Smooth muscle cell of the brain vasculature (primary cell): ENCODE results near the gene ACBD5.
"Not testable (repeated sequence)": the region's sequence is repeated elsewhere in the genome, so short reads cannot be mapped to it uniquely, and the experiment has no call there.

ENCODE experiments used
- DNase-seq: peaks from one replicate; pipeline ENCODE4 v3.0.0-alpha.2; 2012; ENCODE audit warnings: low read depth, low spot score

The ACBD5 gene, protein sequence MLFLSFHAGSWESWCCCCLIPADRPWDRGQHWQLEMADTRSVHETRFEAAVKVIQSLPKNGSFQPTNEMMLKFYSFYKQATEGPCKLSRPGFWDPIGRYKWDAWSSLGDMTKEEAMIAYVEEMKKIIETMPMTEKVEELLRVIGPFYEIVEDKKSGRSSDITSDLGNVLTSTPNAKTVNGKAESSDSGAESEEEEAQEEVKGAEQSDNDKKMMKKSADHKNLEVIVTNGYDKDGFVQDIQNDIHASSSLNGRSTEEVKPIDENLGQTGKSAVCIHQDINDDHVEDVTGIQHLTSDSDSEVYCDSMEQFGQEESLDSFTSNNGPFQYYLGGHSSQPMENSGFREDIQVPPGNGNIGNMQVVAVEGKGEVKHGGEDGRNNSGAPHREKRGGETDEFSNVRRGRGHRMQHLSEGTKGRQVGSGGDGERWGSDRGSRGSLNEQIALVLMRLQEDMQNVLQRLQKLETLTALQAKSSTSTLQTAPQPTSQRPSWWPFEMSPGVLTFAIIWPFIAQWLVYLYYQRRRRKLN

DNA sequence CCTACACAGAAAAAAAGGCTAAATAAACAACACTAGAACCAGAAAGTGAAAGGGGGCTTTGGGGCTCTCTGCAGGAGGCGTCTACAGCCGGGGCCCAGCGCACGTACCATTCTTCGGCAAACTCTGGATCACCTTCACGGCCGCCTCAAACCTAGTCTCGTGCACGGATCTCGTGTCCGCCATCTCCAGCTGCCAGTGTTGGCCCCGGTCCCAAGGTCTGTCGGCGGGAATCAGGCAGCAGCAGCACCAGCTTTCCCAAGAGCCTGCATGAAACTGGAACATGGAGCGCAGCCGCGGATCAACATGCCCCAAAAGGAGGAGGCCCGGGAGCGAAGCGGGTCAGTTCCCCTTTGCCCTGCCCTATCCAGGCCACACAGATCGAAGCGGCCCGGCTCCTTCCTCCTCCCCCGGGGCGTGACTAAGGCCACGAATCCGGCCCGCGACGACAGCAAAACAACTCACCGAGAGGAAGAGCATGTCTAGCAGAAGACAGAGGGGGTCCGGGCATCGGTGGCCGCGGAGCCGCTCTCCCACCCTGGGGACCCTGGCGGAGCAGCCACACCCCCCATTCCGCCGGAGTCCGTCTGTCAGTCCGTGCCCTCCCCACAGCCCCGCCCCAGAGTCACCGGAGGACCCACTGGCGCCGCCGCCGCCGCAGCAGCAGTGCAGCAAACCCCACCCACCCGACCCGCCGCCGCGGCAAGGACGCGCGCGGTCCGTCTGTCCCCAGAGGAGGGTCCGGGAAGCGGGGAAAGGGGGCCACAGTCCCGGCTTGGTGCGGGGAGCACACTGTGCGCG lies at the start of gene ACBD5:
Gene ACBD5, minus strand, starts transcription at position 586 of the 798 bp plus-strand sequence. Its CDS starts 109 bp downstream, at position 477.
- no peak for DNase-seq

DNA sequence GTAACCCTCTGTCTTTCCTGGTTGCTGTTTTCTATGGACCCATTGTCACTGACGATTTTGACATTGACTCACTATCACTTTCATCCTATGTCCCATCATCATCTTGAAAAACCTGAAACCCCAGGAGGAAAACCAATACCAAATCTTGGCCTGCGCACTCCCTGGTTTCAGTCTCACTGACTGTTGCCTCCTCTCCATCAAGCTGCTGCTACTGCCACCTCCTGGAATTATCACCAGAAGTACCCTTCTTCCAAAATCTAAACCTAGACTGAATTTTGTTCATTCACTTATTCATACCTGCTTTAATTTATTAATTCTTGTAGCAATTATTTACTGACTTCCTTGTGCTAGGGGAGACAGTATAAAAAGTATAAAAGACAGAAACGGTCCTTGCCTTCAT lies 44.5 kb upstream of the ACBD5 start:
- DNase-seq, result no peak

DNA sequence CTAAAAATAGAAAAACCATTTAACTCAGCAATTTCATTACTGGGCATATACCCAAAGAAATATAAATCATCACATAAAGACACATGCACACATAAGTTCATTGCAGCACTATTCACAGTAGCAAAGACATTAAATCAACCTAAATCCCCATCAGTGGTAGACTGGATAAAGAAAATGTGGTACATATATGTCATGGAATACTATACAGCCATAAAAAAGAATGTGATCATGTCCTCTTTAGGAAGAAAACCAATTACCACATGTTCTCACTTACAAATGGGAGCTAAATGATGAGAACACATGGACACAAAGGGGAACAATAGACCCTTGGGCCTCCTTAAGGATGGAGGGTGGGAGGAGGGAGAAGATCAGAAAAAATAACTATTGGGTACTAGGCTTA lies 36.0 kb upstream of the ACBD5 start:
- DNase-seq, result no peak

DNA sequence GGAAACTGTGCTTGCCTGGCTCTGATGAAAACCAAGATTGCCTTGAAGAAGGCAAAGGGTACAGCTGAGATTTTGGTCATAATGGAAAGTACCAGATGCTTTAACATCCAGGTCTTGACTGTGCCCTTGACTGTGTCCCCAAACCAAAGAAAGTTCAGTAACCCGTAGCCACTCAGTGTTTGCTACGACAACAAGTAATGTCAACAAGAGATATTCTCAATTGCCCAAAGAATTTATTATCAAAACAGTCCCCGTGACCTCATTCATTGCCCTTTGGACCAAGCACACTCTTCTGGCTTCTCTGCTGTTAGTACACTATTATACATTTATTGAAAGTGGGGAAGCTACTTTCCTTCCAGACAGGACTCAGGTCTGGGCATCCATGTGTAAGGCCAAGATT lies 25.4 kb upstream of the ACBD5 start:
- not testable (repeated sequence) for DNase-seq

DNA sequence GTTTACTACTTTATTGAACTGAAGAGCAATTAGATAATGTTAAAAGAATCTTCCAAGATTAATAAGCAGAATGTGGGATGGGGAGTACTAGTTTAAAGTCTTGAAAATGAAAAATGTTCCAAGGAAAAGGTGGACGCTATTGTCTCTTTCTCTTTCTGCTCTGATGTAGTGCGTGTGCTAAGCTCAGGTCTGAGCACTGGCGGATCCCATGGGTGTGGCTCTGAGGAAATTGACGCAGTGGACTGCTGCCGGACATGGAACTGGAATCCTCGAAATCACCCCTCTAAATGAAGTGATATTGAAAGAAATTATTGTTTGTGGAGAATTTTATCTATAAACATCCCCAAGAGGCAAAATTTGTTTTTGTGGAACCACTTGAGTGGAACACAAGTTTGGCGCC lies 22.2 kb upstream of the ACBD5 start:
- DNase-seq, result not testable (repeated sequence)

DNA sequence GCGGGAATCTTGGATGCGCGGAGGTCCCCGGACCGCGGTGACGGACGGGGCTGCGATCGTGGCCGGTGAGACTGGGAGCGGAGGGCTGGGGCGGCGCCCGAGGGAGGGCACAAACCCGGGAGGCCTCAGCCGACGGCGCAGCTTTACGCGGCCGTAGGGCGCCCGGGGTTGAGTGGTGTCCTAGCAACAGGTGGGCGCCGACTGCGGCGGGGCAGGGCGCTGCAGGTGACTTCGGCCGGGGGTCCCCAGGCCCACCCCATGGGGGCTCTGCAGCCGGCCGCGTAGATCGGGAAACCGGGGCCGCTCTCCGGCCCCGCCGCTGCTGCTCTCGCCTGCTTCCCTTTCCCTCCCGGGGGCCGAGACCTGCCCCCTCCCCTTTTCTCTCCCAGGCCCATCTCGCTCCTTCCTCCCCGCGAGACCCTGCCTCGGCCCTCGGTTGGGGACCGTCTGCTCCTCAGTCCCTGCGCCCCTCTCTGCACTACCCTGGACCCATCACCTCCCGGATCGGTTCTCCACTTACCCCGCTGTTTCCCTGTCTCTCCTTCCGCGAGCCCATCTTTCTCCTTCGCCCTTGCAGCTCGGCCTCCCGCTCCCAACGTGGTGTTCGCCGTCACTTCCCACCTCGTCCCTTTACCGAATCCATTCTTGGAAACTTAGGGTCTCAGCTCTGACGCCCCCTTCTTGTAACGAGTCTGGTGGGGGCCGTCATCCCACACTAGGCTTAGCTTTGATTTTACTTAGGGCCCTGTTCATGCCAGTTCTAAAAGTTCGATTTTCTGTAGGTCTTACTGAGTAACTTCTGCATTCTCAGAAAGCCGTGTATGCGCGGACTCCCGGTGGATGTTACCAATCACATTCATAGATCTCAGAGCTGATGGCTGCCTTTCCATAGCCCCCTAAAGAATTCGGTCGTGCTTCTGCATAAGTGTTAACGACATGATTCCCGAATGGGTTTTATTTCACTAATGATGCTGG lies 18.5 kb upstream of the ACBD5 start:
- DNase-seq, result no peak

DNA sequence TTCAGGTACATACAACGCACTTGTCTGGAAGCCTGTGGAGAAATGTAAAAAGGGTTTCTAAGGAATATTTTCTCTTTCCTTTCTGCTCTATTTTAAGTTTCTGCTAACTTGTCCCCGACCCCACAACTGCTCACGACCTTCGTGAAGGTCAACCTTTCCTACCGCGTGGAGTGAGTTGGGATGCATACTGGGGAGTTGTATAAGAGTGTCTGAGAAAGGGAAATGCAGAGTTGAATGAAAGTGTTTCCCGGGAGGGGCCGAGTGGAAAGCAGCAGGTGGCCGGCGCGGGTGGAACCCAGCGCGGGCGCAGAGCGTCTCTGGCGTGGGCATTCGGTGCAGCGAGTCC lies 17.9 kb upstream of the ACBD5 start:
- no peak for DNase-seq

DNA sequence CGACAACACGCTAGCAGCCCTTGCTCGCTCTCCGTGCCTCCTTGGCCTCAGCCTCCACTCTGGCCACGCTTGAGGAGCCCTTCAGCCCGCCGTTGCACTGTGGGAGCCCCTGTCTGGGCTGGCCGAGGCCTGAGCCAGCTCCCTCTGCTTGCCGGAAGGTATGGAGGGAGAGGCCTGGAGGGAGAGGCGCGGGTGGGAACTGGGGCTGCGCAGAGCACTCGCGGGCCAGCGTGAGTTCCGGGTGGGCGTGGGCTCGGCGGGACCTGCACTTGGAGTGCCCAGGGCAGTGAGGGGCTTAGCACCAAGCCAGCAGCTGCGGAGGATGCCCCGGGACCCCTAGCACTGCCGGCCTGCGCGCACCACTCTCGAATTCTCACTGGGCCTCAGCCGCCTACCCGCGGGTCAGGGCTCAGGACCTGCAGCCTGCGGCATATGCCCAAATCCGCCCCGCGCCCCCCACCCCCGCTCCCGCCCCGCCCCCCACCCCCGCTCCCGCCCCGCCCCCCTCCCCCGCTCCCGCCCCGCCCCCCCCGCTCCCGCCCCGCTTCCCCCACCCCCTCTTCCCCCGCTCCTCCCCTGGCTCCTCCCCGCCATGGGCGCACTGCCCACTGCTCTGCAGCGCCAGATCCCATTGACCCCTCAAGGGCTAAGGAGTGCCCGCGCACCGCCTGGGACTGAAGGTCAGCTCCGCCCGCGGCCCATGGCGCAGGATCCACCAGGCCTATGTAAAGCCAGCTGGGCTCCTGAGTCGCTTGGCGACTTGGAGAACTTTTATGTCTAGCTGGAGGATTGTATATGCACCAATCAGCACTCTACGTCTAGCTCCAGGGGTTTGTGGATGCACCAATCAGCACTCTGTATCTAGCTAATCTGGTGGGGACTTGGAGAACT lies 15.9 kb upstream of the ACBD5 start:
- DNase-seq, result no peak

DNA sequence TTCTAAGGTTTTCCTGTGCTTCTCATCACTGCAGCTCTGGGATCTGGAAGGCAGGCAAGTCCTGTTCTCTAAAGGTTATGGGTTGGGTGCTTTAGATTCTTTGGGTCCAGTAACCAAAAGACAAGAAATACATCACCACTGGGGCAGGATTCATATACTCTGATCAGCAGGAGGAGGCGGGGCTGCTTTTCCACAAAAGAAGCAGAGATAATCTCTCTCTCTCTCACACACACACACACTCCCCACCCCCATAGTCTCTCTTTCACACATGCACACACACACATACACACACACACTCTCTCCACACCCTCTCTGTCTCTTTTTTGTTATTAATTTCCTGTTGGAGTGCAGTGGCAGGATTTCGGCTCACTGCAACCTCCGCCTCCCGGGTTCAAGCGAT lies 13.0 kb upstream of the ACBD5 start:
- no peak for DNase-seq

DNA sequence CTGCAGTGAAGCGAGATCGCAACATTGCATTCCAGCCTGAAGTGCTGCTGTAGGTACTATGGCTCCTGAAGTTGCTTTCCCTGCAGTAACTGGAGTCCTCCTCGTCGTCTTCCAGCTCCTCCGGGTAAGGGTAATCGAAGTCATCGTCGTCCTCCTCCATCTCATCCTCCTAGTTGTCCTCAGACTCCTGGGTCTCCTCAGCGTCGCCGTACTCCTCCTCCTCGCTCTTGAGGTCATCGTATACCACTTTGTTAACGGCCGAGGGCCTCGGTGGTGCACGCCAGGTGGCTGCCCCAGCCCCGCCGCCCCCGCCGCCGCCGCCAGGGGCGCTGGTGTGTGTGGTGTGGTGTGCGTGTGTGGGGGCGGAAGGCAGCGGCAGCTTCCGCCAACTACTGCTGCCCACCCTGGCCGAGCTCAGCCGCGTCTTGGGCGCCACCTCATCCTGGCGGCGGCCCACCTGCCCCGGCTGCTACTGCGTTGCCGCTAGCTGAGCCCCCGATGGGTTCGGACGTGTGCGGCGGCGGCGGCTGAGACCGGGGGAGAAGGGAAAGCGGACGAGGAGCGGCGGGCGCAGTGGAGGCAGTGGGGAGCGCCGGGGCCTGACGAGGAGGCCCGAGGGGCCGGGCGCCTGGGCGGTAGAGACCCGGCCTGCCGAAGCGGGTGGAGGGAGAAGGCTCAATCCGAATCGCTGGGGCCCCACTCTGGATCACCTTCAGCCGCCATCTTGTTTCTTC lies 11.8 kb upstream of the ACBD5 start:
- no peak for DNase-seq

DNA sequence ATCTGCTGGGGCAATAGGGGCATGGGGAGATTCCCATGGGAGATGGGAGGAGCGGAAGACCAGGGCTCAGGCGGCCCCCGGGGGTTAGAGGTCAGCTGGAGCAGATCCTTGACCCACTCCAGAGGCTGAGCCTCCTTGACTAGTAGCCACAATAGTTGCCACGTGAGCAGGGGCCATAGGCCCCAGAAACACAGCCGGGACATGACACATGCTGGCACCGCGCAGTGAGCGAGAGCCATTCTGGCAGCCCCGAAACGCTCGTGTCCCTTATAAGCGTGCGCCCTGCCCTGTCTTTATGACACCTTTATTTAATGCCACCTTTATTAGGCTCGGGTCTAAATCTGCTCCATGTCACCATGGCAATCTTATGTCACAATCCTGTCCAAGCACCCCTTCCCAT lies 11.0 kb upstream of the ACBD5 start:
- no peak for DNase-seq

DNA sequence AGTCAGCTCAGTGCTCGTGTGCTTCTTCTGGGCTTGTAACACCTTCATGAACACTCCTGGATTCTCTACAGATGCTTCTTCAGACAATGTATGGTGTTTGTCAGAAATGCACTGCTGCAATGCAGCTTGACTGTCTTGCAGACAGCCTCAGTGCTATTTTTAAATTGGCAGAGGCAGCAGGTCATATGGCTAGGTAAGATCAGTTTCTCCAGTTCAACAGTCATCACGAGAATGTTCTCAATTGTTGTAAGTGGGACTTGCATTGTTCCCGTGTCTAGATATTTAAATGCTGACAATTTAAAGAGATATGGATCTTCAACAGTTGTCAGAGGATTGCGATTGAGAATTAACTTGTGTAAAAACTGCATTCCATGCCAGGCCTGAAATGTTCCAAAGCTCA lies 7.6 kb upstream of the ACBD5 start:
- DNase-seq, result no peak

DNA sequence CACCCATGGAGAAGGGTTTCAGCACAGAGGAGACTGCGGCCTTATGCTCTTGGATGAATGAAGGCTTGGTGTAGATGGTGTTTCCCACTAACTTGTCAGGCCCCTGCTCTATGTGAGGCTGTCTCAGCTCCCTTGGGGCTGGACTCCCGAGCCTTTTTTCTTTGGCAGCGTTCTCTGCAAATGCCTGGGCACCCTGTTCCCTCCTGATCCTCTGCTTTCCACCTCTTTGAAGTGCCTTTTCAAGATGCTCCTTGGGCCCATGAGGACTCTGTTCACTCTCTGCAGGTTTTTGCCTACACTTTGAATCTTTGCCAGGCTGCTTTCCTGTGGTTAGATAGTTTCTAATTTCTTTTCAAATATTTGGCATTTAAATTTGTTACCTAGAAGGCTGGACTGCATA lies 6.8 kb upstream of the ACBD5 start:
- DNase-seq, result no peak

DNA sequence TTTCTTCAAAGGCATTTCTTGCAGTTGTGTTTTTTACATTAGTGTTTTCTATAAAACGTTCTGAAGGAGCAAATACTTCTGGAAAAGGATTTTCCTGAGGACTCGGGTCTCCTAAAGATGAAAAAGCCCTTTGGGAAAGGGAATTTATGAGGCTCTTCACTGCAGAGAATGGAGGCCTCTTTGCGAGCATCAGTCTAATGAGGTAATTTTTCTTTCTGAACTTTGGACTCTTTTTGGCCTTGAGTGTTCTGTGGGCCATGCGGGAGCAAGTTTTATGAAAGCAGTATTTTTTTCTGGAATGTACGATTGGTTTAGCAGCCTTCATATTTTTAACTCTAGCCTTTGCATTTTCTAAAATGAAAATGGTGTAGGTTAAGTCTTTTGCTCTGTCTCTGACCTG lies 6.4 kb upstream of the ACBD5 start:
- no peak for DNase-seq

DNA sequence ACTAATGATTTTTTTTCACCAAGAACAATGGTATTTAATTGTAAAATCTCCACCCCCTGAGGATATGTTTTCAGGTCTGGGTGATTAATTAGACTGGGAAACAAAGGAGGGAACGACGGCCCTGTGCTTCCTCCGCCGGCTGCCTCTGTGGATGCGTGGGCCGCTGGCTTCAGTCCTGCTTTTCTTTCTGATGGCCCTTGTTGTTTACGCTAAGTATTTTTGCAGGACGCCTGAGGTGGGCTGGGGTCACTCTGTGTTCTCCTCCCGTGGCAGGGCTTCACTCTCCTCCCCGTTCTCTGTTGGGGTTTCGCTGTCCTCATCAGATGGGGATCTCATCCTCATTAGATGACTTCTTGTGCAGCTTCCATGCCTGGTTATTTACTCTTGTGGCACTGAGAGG lies 5.2 kb upstream of the ACBD5 start:
- no peak for DNase-seq

DNA sequence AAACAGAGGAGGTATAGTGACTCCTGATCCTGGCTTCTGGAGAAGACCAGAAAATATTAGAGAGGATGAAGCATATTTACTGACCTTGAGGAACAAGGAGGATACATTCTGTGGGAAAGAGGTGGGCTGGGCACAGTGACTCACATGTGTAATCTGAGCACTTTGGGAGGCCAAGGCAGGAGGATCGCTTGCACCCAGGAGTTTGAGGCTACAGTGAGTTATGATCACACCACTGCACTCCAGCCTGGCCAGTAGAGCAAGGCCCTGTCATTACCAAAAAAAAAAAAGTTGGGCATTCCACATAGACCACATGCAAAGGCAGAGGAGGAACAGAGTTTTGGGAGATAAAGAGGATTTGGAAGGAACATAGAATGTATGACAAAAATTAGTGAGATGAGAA lies 4.4 kb upstream of the ACBD5 start:
- no peak for DNase-seq

DNA sequence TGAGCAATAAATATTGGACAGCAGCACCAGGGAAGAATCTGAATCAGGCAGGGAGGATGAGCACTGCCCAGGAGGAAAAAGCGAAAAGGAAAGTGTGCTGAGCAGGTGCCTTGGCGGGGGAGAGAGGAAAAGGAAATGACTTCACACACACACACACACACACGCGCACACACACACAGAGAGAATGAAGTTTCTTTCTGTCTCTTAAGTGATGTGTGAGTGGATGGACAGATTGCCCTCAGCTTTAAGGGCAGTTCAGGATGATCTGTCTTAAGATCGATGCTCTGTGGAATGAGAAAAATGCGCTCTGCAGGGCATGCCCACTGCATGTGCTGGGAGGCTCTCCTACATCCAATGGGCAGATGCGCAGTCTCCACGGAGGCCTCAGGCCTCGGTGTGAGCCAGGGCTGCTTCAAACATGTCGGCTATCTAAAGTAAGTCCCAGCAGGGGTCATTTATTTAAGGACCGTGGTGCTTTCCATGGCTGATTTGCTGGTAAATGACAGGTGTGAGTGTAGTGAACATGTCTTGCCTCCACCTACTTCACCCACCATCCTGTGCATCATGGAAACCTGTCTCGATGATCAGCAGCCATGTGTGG lies 2.5 kb upstream of the ACBD5 start:
- no peak for DNase-seq

DNA sequence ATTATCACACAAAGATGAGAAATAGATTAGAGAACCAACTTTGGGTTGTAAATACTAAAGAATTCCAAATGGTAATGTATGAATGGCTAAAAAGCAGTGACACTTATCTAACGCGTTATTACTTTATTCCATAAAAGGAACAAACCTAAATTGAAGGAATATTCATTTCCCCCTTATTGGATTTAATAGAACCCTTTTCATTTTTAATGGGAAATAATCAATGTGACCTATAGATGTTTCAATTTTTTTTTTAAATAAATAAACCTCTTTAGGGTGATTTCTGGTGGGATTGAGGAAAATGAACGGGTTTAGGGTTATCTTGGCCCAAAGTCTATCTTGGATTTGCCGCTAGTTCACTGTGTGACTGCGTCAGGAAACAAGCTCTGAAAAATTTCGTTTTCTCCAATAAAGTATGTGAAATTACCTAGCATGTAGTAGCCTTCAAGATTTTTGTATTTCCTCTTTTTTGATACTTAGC lies 1.9 kb upstream of the ACBD5 start:
- no peak for DNase-seq
